Urothelium cell line (cell line): Measurements from ENCODE around the gene VSTM1.
A peak's percentile ranks its signal among the peaks of the same experiment; 100 is the strongest.

ENCODE experiments used
- DNase-seq: peaks from one replicate; pipeline ENCODE4 v3.0.0; 2011; ENCODE audit warnings: low spot score, mixed read lengths
- FAIRE-seq: peaks from 2 replicates; lab custom pipeline; 2011; peaks lifted over from hg19 to GRCh38; lab: Jason Lieb, UNC

The VSTM1 gene

GRCh38 chr19:54013866-54014265, 49.8 kb downstream of the VSTM1 start:
- FAIRE-seq = no peak
- DNase-seq = no peak

GRCh38 chr19:54011507-54012211, 52.0 kb downstream of the VSTM1 start:
- FAIRE-seq = no peak
- no peak for DNase-seq

DNA sequence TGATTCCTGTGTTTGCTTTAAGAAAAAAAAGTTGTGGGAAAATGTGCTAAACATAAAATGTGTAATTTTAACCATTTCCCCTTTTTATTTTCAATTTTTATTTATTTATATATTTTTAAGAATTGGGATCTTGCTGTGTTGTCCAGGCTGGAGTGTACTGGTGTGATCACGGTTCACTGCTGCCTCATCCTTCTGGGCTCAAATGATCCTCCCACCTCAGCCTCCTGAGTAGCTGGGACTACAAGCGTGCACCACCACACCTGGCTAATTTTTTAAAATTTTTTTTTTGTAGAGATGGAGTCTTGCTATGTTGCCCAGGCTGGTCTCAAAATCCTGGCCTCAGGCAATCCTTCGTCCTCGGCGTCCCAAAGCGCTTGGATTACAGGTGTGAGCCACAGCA, 53.2 kb downstream of the VSTM1 start:
- DNase-seq (no peak), FAIRE-seq (no peak)

DNA sequence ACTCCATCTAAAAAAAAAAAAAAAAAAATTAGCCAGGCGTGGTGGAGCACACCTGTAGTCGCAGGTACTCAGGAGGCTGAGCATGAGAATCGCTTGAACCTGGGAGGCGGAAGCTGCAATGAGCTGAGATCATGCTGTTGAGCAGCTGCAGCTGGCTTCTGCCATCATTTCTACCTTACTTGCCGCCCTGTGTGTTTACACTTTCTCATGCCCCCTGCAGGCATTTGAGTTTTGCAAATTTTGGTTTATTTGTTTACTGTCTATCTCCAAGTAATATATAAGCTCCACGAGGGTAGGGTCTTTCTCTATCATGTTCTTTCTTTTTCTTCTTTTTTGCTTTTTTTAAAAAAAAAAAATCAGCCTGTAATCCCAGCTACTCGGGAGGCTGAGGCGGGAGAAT, 54.3 kb downstream of the VSTM1 start:
- no peak for FAIRE-seq

GRCh38 chr19:54002495-54003315, 61.0 kb downstream of the VSTM1 start:
- no peak for DNase-seq
- no peak for FAIRE-seq

More for the DNA sequence above, 54.3 kb downstream of the VSTM1 start:
- DNase-seq = no peak

GRCh38 chr19:54001496-54001895, 62.2 kb downstream of the VSTM1 start:
- FAIRE-seq (no peak), DNase-seq (no peak)

DNA sequence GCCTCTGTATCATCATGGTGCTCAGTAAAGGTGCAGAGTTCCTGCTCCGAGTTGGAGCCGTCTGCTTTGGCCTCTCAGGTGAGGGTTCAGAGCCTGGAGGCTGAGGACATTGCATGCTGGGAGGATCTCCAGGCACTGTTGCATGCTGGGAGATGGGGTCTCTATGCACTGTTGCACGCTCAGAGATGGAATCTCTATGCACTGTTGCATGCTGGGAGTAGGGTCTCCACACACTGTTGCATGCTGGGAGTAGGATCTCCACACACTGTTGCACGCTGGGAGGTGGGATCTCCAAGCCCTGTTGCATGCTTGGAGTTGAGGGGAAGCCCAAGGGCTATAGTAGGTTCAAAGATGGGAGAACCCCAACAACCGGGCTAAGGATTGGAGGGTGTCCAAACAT, 64.0 kb downstream of the VSTM1 start:
- FAIRE-seq (no peak), DNase-seq (no peak)

DNA sequence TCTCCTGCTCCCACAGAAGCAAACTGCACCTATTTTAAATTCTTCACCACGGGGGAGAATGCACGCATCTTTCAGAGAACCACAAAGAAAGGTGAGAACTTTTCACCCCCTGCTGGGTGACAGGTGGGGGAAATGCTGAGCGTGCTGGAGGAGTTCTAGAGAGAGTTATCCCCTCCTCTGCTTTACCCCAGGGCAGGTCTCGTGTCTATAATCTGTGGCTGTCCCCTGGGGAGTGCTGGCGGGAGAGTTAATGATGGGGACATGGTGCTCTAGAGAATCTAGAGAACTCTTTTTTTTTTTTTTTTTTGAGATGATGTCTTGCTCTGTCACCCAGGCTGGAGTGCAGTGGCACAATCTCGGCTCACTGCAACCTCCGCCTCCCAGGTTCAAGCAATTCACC, 65.5 kb downstream of the VSTM1 start:
- DNase-seq (no peak), FAIRE-seq (no peak)

DNA sequence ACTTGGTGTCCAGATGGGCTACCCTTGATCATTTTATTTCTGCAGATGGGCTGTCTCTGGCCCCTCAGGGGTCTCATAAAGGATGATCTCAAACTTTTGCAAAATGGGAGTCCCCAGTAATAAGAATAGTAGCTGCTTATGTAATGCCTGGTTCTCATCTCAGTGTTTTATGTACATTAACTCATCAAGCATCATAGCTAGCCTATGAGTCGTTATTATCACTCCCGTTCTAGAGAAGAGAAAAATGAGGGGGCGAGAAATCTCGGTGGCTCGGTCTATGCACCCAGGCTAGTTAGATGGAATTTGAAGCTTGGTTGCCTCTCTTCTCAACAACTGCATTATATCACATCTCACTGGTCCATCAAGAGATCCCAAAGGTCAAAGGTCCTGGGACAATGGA, 68.9 kb downstream of the VSTM1 start:
- DNase-seq (no peak), FAIRE-seq (no peak)

- FAIRE-seq (no peak), DNase-seq (no peak)
Measured at GRCh38 chr19:53993448-53993847, 70.2 kb downstream of the VSTM1 start.

GRCh38 chr19:53992815-53993214, 70.9 kb downstream of the VSTM1 start:
- no peak for FAIRE-seq
- no peak for DNase-seq

GRCh38 chr19:53992211-53992610, 71.5 kb downstream of the VSTM1 start:
- no peak for DNase-seq
- FAIRE-seq = no peak

DNA sequence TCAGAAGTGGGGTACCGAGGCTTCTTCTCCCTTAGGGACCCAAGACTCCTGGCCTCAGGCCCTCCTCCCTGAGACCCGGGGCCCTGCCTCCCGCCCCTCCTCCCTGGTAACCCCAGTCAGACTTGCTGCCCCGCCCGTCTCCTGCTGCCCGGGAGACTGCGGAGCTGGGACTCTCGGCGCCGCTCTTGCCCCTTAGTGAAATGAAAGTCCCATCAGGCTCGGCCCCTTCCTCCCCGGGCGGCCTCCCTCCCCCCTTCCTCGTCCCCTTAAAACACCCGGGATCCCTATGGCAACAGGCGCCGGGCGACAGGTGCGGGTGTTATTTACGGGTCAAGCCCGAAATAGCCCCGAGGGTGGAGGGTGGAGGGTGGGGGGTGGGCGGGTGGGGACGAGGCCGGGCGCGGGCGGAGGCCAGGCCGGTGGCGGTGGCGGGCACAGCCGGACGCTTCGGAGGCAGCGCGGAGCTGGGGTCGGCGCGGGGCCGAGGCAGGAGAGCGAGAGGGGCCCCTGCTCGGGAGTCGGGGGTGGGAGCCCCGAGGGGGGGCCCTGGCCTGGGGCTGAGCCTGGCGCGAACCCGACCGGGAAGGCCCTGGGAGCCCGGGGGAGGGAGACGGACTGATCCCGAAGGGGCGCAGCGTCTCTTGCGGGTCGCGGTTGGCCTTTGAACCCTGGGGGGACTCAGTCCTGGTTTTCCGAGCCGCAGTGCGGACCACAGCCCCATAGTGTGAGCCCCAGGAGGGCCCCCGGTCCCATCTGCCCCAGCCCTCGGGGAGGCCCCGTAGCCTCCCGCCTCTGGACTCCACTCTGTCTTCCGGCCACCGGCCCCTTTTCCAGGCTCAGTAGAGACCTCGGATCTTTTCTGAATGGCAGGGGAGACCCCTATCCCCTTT, 72.2 kb downstream of the VSTM1 start, which contains the start of gene CACNG6:
TSS of gene CACNG6 (plus strand) at position 414 of the 890 bp plus-strand sequence. CDS start 1,241 bp downstream, outside the sequence.
- FAIRE-seq (no peak), DNase-seq (peak; percentile 79)
